AG04449 (cell line): Measurements from ENCODE around the gene TAF3.

ENCODE experiments used
- CTCF ChIA-PET: fragments of 350-600 bp; formaldehyde crosslinking; extraction: SDS; loops from one replicate; lab custom pipeline; 2021; ENCODE audit warnings: antibody characterized with exemption; lab: Yijun Ruan, JAX
- POLR2A ChIA-PET: fragments of 400-600, 350-600 bp; formaldehyde crosslinking; extraction: SDS; loops from one replicate; lab custom pipeline; 2020; ENCODE audit warnings: antibody characterized with exemption, inconsistent platforms; lab: Yijun Ruan, JAX
- DNase-seq: peaks from one replicate; pipeline ENCODE4 v3.0.0-alpha.2; 2010; ENCODE audit warnings: low read depth, low spot score
- H3K4me3 ChIP-seq: 2 replicates; pipeline ENCODE4 v1.5.1; 2011; ENCODE audit warnings: low read depth, mild to moderate bottlenecking, control low read depth, low read length
- CTCF ChIP-seq: IDR thresholded peaks from one replicate; pipeline ENCODE4 v1.5.1; 2011; ENCODE audit warnings: mild to moderate bottlenecking, moderate library complexity, low read length, control low read depth, inconsistent platforms; ENCODE audit not compliant: insufficient read depth; ENCODE audit errors: missing control alignments

The TAF3 gene

GRCh38 chr10:7795605-7796004 is 22.7 kb upstream of the TAF3 start:
- no peak overlapping the region for H3K4me3 ChIP-seq
- ChIA-PET POLR2A (no interaction called here), CTCF (interaction anchor here (1.3 to 1.5 kb wide), 2 partner anchors 23 to 39 kb away, joined by 3 to 5 read pairs; partner anchors contain the start of gene TAF3)
- no peak for DNase-seq
- no peak for TF ChIP-seq CTCF

DNA sequence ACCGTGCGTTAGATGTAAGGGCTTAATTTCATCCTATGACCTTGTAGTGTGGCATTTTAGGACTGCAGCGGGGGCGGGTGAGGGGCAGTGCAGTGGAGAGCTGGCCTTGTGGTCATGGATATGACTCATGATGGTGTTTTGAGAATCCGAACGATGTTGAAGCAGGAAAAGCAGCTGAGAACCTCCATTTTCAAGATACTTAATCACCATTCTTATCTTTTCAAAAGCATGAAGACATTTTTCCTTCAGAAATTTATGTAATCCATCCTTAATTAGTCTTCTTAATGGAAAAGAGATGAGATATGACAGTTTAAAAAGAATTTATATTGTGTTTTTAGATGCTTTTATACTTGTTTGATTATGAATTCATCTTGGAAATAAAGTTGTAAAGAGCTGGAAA is 20.7 kb upstream of the TAF3 start:
- CTCF ChIA-PET: interaction anchor here (1.2 kb wide), 1 partner anchor 22 kb away, joined by 3 read pairs; no protein-coding TSS in a partner anchor
- no peak overlapping the region for H3K4me3 ChIP-seq
- no peak for TF ChIP-seq CTCF
- DNase-seq: peak; percentile 87
- POLR2A ChIA-PET: interaction anchor here (0.5 to 2.9 kb wide), 4 partner anchors 9 to 59 kb away, joined by 4 to 19 read pairs (median 6); partner anchors contain the start of genes ATP5F1C, KIN and TAF3

GRCh38 chr10:7802606-7803005 is 15.7 kb upstream of the TAF3 start:
- H3K4me3 ChIP-seq: no peak overlapping the region
- no peak for TF ChIP-seq CTCF
- ChIA-PET POLR2A (no interaction called here), CTCF (interaction anchor here (1.1 kb wide), 1 partner anchor 28 kb away, joined by 3 read pairs; no protein-coding TSS in a partner anchor)
- DNase-seq: no peak

- CTCF ChIA-PET: no interaction called here
- DNase-seq: no peak
- H3K4me3 ChIP-seq: no peak overlapping the region
- no peak for TF ChIP-seq CTCF
- POLR2A ChIA-PET: no interaction called here
These were observed 14.1 kb upstream of the TAF3 start for GRCh38 chr10:7804216-7804615.

GRCh38 chr10:7804741-7805140 is 13.6 kb upstream of the TAF3 start:
- TF ChIP-seq CTCF: no peak
- POLR2A ChIA-PET: no interaction called here
- no peak overlapping the region for H3K4me3 ChIP-seq
- no peak for DNase-seq
- CTCF ChIA-PET: no interaction called here

DNA sequence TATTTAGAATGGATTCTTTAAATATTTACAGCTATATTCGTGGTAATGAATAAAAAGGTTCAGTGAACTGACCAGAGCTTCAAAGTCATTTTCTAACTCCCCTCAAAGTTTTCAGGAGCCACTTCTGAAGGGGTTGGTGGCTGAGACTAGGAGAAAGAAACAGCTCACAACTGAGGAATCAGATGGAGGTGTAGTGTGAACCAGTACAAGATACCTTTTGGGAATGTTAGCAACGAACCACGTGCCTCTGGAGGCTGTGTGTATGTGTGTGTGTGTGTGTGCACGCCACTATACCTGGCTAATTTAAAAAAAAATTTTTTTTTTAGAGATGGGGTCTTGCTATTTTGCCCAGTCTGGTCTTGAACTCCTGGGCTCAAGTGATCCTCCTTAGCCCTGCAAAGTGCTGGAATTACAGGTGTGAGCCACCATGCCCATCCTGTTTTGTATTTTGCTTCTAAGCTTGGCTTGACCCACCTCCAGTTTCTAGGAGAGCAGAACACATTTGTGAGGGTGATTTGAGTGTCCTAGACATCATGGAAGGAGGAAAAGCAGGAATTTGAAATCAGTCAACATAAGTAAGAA is 9.5 kb upstream of the TAF3 start:
- no peak for TF ChIP-seq CTCF
- POLR2A ChIA-PET: interaction anchor here (1.4 to 2.1 kb wide), 3 partner anchors 10 to 21 kb away, joined by 3 to 6 read pairs (median 4); partner anchors contain the start of genes ATP5F1C, KIN and TAF3
- DNase-seq: no peak
- CTCF ChIA-PET: interaction anchor here (1.4 to 2.4 kb wide), 3 partner anchors 9 to 17 kb away, joined by 3 to 7 read pairs (median 4); partner anchors contain the start of gene TAF3
- no peak overlapping the region for H3K4me3 ChIP-seq
